Hematopoietic multipotent progenitor cell treated with erythropoietin and hydrocortisone succinate and interleukin-3 and kit ligand, for 17 days (in vitro differentiated cells): ENCODE measurements around the gene TTI1.
"Not testable (repeated sequence)": the region's sequence is repeated elsewhere in the genome, so short reads cannot be mapped to it uniquely, and the experiment has no call there.

Experiments
- DNase-seq: peaks from one replicate; pipeline ENCODE4 v3.0.0-alpha.2; 2015; ENCODE audit warnings: low spot score

The TTI1 gene

DNA sequence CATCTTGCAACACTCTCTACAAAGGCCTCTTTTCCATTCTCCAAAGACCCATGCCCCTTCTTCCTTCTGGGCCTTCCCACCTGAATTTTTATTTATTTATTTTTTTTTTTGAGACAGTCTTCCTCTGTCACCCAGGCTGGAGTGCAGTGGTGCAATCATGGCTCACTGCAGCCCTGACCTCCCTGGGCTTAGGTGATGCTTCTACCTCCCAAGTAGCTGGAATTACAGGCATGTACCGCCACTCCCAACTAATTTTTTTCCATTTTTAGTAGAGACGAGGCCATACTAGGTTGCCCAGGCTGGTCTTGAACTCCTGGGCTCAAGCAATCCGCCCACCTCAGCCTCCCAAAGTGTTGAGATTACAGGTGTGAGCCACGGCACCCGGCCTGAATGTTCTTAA, 23.8 kb downstream of the TTI1 start:
- not testable (repeated sequence) for DNase-seq

DNA sequence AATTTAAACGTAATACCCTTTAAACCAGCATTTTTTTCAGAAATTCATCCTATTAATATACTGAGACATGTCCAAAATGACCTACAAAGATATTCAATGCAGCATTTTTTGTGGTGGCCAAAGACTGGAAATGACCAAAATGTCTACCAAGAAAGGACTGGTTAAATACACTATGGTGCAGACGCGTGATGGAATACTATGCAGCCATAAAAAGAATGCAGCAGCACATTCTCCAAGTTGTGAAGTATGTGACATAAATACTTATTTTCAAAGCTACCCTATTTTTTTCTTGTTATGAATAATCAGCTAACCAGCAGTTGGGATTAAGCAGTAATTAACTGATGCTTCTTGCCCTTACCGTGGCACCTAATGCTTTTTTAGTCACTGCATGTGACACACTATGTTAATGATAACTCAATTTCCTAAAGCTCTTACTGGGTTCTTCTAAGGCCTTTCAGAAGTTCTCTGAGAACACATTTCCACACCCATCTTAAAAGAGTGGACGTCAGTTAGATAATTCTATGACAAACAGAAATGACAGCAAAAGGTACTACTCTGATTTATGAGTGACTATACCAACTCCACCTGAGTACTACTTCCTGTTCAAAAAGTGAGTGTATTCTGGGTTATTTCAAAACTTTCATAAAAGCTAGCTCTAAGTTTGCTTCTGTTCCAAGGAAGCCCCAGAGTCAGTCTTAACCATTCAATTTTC, 24.9 kb downstream of the TTI1 start:
- no peak for DNase-seq

DNA sequence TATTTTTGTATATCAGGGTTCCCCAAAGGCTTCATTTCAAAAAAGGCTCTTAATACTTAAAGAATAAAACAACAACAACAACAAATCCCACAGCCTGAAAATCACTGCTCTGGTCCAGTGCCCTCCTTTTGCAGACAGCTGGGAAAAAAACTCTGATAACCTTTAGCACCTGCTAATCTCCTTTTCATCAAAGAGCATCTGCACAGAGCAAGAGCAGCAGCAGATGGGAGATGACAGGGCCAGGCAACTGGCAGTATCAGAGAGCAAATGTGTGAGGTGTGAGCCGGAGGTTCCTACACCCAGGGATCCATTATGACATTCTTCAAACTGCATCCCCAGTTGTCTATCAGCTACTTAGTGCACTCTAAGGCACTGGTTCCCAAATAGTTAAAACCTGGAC, 25.7 kb downstream of the TTI1 start:
- no peak for DNase-seq

DNA sequence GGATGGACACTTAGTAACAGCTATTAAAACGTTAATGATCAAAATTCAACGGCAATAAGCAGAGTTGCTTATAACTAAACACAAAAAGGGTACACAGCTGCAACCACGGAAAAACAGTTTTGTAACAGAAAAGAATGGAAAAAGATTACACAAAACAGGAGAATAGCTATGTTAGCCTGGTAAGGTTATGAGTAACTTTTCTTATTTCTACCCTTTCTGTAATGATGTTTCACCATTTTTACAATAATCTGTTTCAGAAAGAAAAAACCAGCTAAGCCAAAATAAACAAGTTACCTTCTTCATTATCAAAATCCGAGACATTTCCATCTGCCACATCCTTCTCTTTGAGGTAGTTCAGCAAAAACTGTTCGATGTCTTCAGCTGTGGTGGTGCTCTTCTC, 27.4 kb downstream of the TTI1 start:
- no peak for DNase-seq

DNA sequence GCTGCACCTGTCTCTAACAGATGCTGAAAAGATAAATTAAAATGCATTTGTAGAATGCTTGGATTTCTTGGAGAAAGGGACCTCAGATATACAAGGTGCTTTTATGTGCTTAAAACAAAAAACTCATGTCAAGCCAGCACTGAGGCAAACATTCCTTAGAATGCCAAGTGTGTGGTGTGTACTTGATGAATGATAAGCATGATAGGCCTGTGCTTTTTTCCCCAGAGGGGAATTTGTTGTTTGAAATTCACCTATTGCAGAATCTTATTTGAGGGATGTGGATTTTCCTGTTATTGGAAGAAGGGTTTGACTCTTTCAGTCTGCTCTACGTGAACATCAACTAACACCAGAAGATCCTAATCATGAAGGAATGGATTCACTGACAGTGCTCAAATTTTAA, 28.8 kb downstream of the TTI1 start:
- no peak for DNase-seq

DNA sequence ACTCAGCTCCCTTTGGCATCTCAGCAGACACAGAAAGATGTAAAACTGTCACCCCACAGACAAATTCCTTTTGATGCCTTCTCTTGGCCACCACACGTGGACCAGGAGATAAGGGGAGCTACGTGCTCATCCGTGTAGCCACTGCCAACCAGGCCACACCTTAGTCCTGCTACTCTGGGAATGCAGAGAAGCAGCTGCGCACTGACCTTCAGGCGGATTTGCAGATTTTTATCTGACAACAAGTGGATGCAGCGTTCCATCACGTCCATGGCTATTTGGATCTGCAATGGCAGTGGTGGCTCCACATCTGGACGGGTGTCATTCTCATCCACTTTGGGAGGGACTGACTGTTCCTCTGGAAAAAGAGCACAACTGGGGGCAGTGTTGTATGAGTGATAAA, 30.8 kb downstream of the TTI1 start:
- no peak for DNase-seq

DNA sequence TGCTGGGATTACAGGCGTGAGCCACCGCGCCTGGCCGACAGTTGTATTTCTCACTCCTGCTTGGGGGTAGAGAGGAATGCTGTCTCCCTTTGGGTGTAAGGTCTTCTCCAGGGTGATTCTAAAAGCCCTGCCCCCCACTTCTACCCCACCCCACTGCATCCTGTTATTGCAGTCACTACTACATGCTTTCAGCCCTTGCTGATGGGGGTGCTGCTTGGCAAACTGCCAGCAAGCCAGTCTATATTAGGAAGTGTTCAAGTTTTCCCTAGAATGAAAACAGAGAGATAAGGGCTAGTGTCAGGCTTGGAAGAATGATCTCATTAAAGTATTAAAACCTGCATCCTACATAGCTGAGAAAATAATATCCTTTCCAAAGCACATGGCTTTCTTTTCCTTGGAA, 31.3 kb downstream of the TTI1 start:
- DNase-seq = no peak

DNA sequence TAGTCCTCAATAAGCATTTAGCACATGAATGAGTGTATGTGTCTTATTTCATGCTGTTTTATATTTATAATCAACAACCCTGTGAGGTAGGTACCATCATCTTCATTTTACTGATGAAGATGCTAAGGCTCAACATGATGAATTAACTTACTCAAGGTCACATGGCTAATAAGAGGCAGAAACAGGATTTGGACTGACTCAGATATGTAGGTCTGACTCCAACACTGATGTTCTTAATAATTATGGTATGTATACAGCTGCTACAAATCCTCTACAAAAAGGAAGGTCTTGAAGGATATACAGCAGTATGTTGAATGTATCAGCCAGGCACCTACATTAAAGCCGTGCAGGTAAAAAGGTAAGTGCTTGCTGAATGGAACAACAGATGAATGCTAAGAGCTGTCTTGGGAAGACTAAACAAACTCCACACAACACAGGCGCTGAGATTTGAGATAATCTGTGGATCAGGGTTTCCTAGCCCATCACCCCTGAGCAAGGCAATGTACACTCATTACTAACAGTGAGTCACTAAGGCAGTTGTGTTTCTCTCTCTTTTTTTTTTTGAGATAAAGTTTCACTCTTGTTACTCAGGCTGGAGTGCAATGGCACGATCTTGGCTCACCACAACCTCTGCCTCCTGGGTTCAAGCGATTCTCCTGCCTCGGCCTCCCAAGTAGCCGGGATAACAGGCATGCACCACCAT, 31.9 kb downstream of the TTI1 start:
- no peak for DNase-seq

DNA sequence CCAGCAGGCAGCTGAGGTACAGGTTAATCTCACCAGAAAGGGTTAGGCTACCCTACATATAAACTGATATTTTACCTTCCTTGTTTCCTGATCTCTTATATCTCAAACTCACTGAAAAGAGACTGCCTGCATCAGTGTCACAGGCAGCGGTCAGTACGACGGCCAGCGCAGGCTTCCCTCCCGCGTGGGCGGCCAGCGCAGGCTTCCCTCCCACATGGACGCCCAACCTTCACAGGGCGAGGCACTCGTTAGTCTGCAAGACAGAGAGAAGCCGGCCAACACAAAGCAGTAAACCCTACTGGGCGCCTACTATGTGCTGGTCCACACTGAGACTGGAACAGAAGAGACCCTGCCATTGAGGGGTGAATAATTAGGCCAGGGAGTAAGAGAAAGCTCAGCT, 33.0 kb downstream of the TTI1 start:
- no peak for DNase-seq

DNA sequence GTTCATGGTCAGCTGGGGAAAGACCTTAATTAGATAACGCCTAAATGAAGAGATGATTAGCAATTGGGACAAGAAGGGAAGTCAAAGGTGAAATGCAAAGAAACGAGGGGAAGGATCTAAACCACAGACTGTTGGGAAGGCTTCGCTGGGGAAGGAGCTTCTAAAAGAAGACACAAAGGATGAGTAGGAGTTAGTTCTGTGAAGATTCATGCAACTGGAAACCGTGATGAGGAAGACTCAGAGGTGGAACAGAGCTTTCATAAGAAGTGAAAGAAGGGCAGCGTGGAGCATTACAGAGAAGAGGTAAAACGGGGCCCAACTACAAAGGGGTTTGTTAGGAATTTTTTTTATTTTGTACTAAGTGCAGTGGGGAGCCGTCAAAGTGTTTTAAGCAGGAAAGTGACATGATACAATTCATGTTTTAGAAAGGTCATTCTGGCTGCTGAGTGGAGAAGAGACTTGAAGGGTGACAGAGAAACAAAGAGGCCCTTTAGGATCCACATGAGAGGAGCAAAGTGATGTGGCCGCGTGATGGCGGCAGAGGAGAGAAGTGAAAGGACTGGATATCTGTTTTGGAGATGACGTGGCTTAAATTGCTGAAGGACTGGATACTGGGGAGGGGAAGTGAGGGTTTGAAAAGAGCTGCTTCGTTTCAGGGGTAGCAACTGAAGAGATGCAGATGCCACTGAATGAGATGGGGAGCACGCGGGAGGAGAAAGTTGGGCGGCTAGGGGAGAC, 33.6 kb downstream of the TTI1 start:
- no peak for DNase-seq

DNA sequence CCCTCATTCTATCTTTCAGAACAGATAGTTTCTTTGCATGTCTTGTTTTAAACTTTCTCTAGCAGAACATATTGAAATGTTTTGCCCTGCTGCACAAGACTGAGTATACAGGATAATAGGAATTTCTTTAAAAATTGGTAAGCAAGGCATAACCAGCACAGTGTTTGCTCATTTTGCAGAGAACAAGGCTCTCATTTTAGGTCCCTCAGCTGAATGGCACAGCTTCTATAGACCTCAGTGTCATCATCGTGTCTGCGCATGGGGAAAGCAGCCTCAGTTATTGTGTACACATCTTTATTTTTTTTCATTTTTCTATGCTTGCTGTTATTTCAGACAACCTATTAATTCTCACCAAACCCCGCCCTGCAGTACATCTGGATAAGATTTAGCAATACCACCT, 35.7 kb downstream of the TTI1 start:
- DNase-seq = no peak

DNA sequence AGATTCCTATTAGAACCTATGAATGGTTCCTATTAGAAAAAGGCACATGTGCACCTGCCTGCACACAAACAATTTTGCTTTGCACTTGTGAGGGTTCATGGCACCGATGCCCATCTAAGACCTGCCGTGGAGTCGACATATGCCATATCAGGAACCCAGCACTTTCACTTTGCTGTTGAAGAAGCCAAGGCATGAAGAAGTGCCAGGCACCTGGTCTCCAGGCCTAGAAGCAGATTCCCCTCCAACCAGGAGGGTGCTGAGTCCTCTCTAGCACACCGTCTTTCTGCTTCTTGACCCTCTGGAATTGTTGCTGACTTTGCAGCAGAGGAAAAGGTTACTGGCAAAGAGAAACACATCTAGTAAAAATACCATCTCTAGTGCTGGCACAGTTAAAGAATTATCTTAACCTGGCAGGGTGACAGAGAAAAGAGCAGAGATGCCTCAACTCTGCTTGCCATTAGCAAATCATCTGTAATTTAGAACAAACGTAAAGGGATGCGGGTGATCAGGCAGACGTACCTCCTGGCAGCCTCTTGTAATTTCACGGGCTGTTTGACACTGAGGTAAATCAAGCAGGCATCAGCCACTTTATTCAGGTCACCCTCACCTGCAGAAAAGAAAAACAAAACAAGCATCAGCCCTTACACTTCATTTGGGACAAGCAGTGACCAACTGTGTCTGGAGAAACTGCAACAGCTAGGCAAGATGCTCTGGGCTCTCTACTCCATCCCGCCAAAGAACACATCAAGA, 37.2 kb downstream of the TTI1 start:
- no peak for DNase-seq

DNA sequence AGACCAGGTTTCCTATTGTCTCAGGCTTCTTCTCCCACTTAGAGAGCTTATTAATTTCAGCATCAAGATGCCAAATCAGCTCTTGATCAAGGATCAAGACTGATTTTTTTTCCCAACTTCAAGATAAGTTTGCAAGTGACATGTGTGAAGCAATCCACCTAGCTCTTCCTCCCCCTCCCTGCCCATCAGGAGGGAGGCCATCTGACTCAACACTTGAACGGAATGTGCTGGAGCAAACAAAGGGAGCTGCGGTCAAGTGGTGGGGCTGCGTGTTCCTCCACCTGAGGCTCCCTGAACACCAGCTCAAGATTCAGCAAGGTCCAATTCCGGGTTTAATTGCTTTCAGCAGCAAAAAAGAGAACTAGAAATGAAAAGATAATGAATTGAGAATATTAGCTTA, 38.7 kb downstream of the TTI1 start:
- no peak for DNase-seq

DNA sequence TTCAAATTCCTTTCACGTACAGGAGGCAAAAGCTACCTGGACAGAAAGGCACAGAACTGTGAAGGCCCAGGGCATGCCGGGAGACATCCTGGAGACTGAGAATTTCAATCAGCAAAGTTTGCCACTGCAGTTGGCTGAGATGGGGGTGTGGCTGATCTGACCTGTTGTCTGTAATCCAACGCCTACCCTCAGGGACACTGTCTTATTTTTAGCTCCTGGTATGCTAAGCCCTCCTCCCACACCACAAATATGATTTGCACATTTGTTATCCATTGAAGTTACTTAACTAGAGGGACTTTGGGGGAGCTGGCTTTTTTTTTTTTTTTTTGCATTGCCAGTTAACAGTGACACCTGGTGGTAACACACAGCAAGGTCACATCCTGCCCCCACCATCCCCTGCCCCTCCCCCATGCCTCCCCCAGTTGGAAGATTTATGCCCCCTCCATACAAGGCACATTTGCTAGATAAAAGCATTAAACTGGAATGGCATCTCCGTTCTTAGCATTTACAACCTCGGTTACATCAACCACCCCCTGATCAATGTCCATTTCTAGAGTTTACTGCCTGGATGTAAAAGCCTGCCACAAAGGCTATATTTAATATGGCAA, 40.4 kb downstream of the TTI1 start:
- peak; percentile 31 for DNase-seq

DNA sequence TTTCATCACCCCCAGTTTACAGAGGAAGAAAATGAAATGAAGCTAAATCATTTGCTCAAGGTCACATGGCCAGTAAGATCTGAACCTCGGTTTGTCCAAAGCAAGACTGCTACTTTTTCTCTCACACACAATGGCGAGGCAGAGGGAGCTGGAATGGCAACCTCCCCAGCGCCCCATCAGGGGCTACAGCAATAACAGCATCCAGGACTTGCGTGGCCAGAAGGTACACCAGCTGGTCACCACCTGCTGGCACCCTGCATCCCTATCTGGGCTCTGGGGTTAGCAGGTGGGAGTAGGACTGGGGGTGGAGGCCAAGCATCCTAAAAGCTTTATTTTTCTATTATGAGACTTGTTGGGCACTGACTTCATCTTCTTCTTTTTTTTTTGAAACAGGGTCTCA, 41.3 kb downstream of the TTI1 start:
- no peak for DNase-seq

DNA sequence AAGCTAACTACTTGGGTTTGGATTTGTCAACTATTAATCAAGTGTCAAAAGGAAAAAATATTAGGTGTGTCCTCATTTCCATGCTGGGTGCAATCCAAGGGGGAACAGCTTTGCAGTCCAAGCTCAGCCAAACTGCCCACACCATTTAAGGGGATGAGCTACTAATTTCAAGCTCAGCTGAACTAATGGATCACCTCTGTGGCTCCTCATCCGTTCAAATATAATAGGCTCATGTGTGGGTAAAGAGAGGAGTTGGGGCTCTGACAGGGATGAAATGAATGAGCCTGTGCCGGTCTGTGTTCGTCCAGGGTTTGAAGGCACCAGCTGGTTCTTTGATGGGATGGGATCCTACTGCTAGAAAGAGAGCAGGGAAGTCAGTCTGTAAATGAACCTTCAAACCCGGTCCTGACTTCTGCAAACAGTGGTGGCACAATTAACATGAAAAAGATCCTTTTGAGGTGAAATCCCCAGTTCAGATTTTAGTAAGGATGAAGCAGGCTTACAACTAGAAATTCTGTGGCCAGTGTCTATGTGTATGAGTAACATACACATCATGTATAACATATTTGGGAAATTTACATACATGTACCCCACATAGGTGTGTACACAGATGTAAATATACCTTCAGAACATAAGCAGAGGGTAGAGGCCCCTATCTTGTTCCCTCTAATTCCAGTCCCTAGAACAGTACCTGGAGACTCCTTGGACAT, 41.9 kb downstream of the TTI1 start:
- no peak for DNase-seq

DNA sequence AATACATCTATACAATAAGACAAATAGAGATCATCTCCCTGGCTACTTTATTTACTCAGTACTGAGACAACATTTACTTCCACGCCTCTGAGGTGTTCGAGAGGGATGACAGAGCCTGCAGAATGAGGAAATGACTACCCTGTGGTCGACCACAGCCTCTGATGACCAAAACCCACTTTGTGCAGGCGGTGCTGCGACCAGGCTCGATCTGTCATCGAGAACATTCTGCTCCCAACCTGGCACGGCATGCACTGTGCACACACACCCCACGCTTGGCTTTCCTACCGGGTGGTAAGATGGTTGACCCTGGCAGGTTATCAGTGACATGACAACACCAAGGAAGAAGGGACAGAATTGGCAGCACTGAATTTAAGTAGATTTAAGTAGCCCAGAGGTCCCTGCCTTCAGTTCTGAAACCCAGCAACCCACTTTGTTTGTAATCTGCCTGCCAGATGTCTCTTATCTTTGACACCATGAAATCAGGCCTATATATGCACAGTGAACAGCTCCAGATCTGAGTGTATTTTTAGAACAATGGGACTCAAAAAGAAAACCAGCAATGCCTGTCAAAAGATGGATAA, 42.6 kb downstream of the TTI1 start:
- no peak for DNase-seq

DNA sequence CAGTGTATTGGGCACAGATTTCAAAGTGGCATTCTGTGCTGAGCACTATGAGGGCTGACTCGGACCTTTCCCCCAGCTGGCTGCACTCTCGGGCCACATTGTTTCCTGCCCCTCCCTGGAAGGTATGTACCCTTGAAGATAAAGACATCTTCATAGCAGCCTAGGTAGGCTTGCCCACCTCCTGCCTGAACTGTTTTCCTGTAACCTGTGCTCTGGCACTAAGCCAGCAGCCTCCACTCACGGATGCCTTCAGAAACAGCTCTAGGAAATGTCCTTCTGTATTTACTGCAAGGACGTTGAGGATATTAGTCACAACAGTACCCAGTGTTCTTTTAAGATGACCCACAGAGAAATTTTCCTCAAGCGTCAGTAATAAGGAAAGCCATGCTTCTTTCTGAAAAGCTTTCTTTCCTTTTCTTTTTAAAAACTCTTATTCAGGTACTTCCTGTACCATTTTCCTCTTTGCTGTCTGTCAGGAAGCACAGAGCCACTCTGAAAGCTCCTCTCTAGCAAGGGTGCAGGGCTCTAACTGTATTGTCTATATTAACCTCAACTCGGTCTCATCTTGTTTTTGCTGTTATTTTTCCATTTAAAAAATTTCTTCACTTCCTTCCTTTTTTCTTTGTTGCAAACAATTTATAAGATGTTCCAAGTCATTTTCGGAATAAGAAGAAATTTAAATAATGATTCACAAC, 43.5 kb downstream of the TTI1 start:
- no peak for DNase-seq

DNA sequence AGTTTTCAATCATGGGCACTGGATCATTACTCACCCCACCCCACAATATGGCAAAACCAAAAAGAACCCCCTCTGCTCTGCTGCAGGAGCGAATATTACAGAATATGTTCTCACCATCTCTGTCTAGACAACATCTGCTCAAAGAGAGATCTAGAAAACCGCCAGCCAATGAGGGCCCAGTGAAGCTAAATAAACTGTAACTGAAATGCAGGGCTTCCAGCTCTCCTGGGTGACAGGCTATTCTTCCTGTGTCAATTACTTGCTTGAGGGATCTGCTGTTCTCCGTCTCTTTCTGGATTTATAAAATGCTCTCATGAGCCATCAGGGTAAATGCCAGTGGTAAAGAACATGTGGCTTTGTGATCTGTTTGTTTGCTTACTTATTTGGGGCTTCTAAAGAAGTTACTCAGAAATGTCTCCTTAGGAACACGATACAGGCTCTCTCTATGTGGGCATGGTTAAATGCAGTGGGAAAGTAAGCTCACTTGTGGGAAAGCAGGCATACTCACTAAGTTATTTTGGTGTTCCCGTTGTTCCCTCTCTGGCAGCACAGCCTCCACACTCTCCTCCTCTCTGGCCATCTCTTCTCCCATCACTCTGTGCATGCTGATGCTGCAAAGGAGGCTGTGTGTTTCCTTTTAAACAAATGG, 44.8 kb downstream of the TTI1 start:
- DNase-seq = no peak
